GM12878 (cell line): ENCODE data around the gene TBC1D1. TPM values are rescaled to one million over a fixed set of nuclear protein-coding genes. Genes with fewer than 3 reads are reported as not detected.

Experiments
- ATAC-seq: fragments of 200-7000 bp; cut with Tn5 transposase; 3 replicates; pipeline ENCODE4 v1.9.1; 2020; ENCODE audit warnings: mild to moderate bottlenecking, moderate library complexity
- BruUV-seq: library from RNA; stranded (reverse); fragments of 400-500 nt; replicated peaks from 2 replicates; lab custom pipeline; 2021; lab: Mats Ljungman, UMichigan
- CTCF ChIA-PET: fragments of 300-600 bp; sonication (Branson Sonifier 250); formaldehyde crosslinking; extraction: SDS; loops from one replicate; lab custom pipeline; 2021; ENCODE audit warnings: inconsistent platforms; lab: Yijun Ruan, JAX
- POLR2A ChIA-PET: fragments of 350-600 bp; formaldehyde crosslinking; extraction: SDS; loops from one replicate; lab custom pipeline; 2021; ENCODE audit warnings: inconsistent platforms; lab: Charles Lee
- RAD21 ChIA-PET: fragments of 300-600 bp; sonication (Branson Sonifier 250); formaldehyde crosslinking; loops from one replicate; lab custom pipeline; 2023; ENCODE audit warnings: antibody characterized with exemption; ENCODE audit not compliant: unreplicated experiment; lab: Charles Lee
- SMC1A ChIA-PET: fragments of 300-600 bp; sonication (Branson Sonifier 250); formaldehyde crosslinking; loops from one replicate; lab custom pipeline; 2023; ENCODE audit not compliant: unreplicated experiment, uncharacterized antibody; lab: Charles Lee
- DNase-seq: peaks from one replicate; pipeline ENCODE4 v3.0.0-alpha.2; 2011; ENCODE audit warnings: low read depth, low spot score
- FAIRE-seq: peaks from 3 replicates; lab custom pipeline; 2011; peaks lifted over from hg19 to GRCh38; lab: Jason Lieb, UNC
- H2AFZ ChIP-seq: 2 replicates; pipeline ENCODE4 v1.6.0; 2011; ENCODE audit warnings: low read depth, low read length, control low read depth; ENCODE audit not compliant: control insufficient read depth
- H3K27ac ChIP-seq: 2 replicates; pipeline ENCODE4 v1.5.1; 2011; ENCODE audit warnings: control low read depth; ENCODE audit not compliant: control insufficient read depth, insufficient read depth
- H3K27me3 ChIP-seq, 2 experiments: replicated peaks in 1 of 2; 2 replicates each; pipeline versions ENCODE4 v1.6.0 to v1.6.1; 2011; ENCODE audit warnings: low read length in 1 of 2; ENCODE audit not compliant: control insufficient read depth in 2 of 2, insufficient read depth in 2 of 2
- H3K36me3 ChIP-seq, 2 experiments: 2 replicates each; pipeline ENCODE4 v1.5.1; 2011; ENCODE audit warnings: low read length in 1 of 2; ENCODE audit not compliant: control insufficient read depth in 2 of 2, insufficient read depth in 2 of 2
- H3K4me1 ChIP-seq: 2 replicates; pipeline ENCODE4 v1.6.1; 2011; ENCODE audit warnings: mild to moderate bottlenecking, low read length, moderate library complexity, mixed read lengths; ENCODE audit not compliant: control insufficient read depth, insufficient read depth
- H3K4me2 ChIP-seq: 2 replicates; pipeline ENCODE4 v1.6.0; 2011; ENCODE audit warnings: control low read depth; ENCODE audit not compliant: control insufficient read depth, insufficient read depth
- H3K4me3 ChIP-seq: fragments of 200-600 bp; sonication (generic); 2 replicates; pipeline ENCODE4 v1.5.1; 2016
- H3K79me2 ChIP-seq: 2 replicates; pipeline ENCODE4 v1.6.0; 2011; ENCODE audit warnings: low read length; ENCODE audit not compliant: control insufficient read depth, insufficient read depth
- H3K9ac ChIP-seq: 2 replicates; pipeline ENCODE4 v1.8.0; 2011; ENCODE audit warnings: low read length, control low read depth, mixed read lengths; ENCODE audit not compliant: control insufficient read depth, insufficient read depth
- H3K9me3 ChIP-seq: replicated peaks from 3 replicates; pipeline ENCODE4 v1.5.1; 2011; ENCODE audit warnings: mild to moderate bottlenecking, low read length; ENCODE audit not compliant: control insufficient read depth, insufficient read depth
- H4K20me1 ChIP-seq: 2 replicates; pipeline ENCODE4 v1.6.0; 2011; ENCODE audit not compliant: control insufficient read depth, insufficient read depth
- CREB1 ChIP-seq: IDR thresholded peaks from 2 replicates; pipeline ENCODE4 v1.6.1; 2012; ENCODE audit warnings: low read depth, mild to moderate bottlenecking, inconsistent platforms
- CREM ChIP-seq: IDR thresholded peaks from 2 replicates; pipeline ENCODE4 v1.6.1; 2014; ENCODE audit warnings: antibody characterized with exemption, low read depth
- EED ChIP-seq: sonication (generic); IDR thresholded peaks from 2 replicates; pipeline ENCODE4 v1.6.1; 2016; ENCODE audit warnings: antibody characterized with exemption, low read depth
- KLF5 ChIP-seq: fragments of 450-650 bp; IDR thresholded peaks from 2 replicates; pipeline ENCODE4 v1.6.1; 2014; ENCODE audit warnings: mild to moderate bottlenecking; ENCODE audit not compliant: partially characterized antibody
- MLLT1 ChIP-seq: fragments of 450-650 bp; IDR thresholded peaks from 2 replicates; pipeline ENCODE4 v1.6.1; 2016; ENCODE audit warnings: mild to moderate bottlenecking
- MTA2 ChIP-seq: fragments of 450-650 bp; IDR thresholded peaks from 2 replicates; pipeline ENCODE4 v1.6.1; 2016; ENCODE audit warnings: low read depth, mild to moderate bottlenecking, moderate library complexity
- NR2C2 ChIP-seq: IDR thresholded peaks from 2 replicates; pipeline ENCODE4 v1.6.1; 2011; ENCODE audit warnings: borderline replicate concordance, low read depth; ENCODE audit not compliant: control insufficient read depth, insufficient read length
- NR2F1 ChIP-seq: fragments of 450-650 bp; conservative IDR thresholded peaks from 2 replicates; pipeline ENCODE4 v1.6.1; 2017; ENCODE audit warnings: mild to moderate bottlenecking
- PAX8 ChIP-seq: fragments of 450-650 bp; IDR thresholded peaks from 2 replicates; pipeline ENCODE4 v1.6.1; 2017; ENCODE audit warnings: mild to moderate bottlenecking, moderate library complexity
- ZBTB4 ChIP-seq: fragments of 450-650 bp; formaldehyde crosslinking; IDR thresholded peaks from 2 replicates; pipeline ENCODE4 v1.4.0; 2022; ENCODE audit warnings: mild to moderate bottlenecking, moderate library complexity
- WGBS: methylation state at CpG from one replicate; pipeline ENCODE4 v1.1.6; 2016; ENCODE audit warnings: low lambda C conversion rate; ENCODE audit not compliant: insufficient replicate concordance, insufficient coverage; ENCODE audit errors: missing lambda C conversion rate; 5-methylcytosine and 5-hydroxymethylcytosine counted together
- in situ Hi-C: fragments of 300-500 bp; cut with MboI; formaldehyde crosslinking; loops from 9 replicates; pipeline ENCODE4 v1.14.3; 2018; ENCODE audit warnings: mixed read lengths
- intact Hi-C: fragments of 100-400 bp; cut with micrococcal nuclease; formaldehyde crosslinking; loops from one replicate; pipeline ENCODE4 v1.14.2; 2022; ENCODE audit not compliant: unreplicated experiment
- polyA plus RNA-seq, 11 experiments: library from polyadenylated mRNA; depleted of rRNA in 4 of 11; unstranded in 6 of 11; stranded (reverse) in 5 of 11; fragments of >200 nt; fragmentation: Nextera tagmentation in 4 of 11; fragmentation: Illumina TruSeq in 1 of 11; extraction: Ambion mirVana in 4 of 11; extraction: Trizol in 1 of 11; gene quantifications; 1 replicate in 1 of 11; 2 replicates in 10 of 11; pipeline versions ENCODE4 v1.2.1 to v1.2.3, GENCODE V29; 2011 to 2016; ENCODE audit warnings: inconsistent platforms in 2 of 11, missing spikeins in 2 of 11, low read depth in 1 of 11
- total RNA-seq, 4 experiments: library from RNA; depleted of rRNA in 3 of 4; stranded (reverse); fragments of >200 nt in 3 of 4; fragmentation: Illumina TruSeq in 1 of 4; extraction: Trizol in 1 of 4; gene quantifications; 2 replicates each; pipeline versions ENCODE4 v1.2.1 to v1.2.3, GENCODE V29; 2013 to 2021
- TF ChIP-seq, protein P1 (sequence below): IDR thresholded peaks from 2 replicates; pipeline ENCODE4 v1.6.1; 2012; ENCODE audit warnings: low read depth, low read length, improper control_type of control experiment

TBC1D1 gene
- total and polyA plus RNA-seq, 10 of the 15 experiments (the other 5 are each of a cell fraction or from before 2014, with no cell fraction given), result 5.3 to 102 (median 57.8) TPM

- Histone ChIP-seq H3K9me3 (no peaks in the 10 kb centered on the region), H3K79me2 (peaks cover 1% of the 10 kb centered on the region), H4K20me1 (no peaks in the 10 kb centered on the region), H3K36me3 (peaks cover 0 to 3% of the 10 kb centered on the region in 2 experiments; a peak in 2 of 4 replicates), H3K27me3 (no peaks in the 10 kb centered on the region), H3K4me2 (no peak overlapping the region), H3K27ac (no peak overlapping the region), H3K9ac (no peak overlapping the region), H3K4me3 (no peak overlapping the region), H2AFZ (no peak overlapping the region), H3K4me1 (no peaks in the 10 kb centered on the region)
- ChIA-PET RAD21 (no interaction called here), CTCF (interaction anchor here (1.8 to 2.2 kb wide), 2 partner anchors 8 to 132 kb away, joined by 5 to 15 read pairs; no protein-coding TSS in a partner anchor), POLR2A (interaction anchor here (1.0 to 2.9 kb wide), 2 partner anchors 12 to 79 kb away, joined by 3 to 8 read pairs; no protein-coding TSS in a partner anchor), SMC1A (interaction anchor here (1.3 to 2.2 kb wide), 3 partner anchors 11 to 62 kb away, joined by 3 to 12 read pairs (median 6); no protein-coding TSS in a partner anchor)
- TF ChIP-seq NR2C2 (no peak), CREB1 (no peak)
- intact Hi-C loops, result no loop called here
- BruUV-seq, result no TSS peak
- FAIRE-seq (no peak), ATAC-seq (no peak), DNase-seq (no peak)
- in situ Hi-C loops, result no loop called here
- WGBS, result 97% methylated on average over 3 of the region's 3 CpGs
These were observed 13.0 kb downstream of the TBC1D1 start for GRCh38 chr4:37903901-37904300.

DNA sequence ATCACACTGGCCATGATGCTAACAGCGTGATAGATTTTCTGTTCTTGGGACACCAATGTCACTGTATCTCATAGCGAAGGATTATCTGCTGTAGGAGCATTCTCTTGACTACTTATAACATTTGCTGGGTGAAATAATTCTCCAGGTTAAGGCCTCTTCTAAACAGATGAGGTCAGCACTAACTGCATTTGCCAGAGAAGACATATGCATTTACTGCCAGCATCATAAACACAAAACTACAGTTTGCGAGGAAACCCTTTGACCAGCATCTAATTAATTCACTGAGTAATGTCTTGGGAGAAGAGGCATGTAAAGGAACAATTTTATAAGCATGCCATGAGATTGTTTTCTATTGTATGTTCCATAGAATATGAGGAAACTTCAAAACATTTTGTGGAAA is 13.9 kb downstream of the TBC1D1 start:
- 94% methylated on average over 3 of the region's 3 CpGs for WGBS
- ChIA-PET SMC1A (interaction anchor here (0.9 kb wide), 1 partner anchor 8 kb away, joined by 3 read pairs; no protein-coding TSS in a partner anchor), POLR2A (no interaction called here), RAD21 (no interaction called here), CTCF (interaction anchor here (2.2 kb wide), 1 partner anchor 9 kb away, joined by 15 read pairs; no protein-coding TSS in a partner anchor)
- FAIRE-seq (no peak), DNase-seq (no peak), ATAC-seq (no peak)
- in situ Hi-C loops, result no loop called here
- H2AFZ ChIP-seq, result no peak overlapping the region
- H3K79me2 ChIP-seq, result peaks cover 1% of the 10 kb centered on the region; the same call in 1 of the 2 replicates
- no peaks in the 10 kb centered on the region for H3K27me3 ChIP-seq
- H3K9ac ChIP-seq, result no peak overlapping the region
- intact Hi-C loops, result no loop called here
- no peak overlapping the region for H3K27ac ChIP-seq
- no peaks in the 10 kb centered on the region for H3K9me3 ChIP-seq
- BruUV-seq, result no TSS peak
- H3K4me1 ChIP-seq, result no peaks in the 10 kb centered on the region
- no peaks in the 10 kb centered on the region for H4K20me1 ChIP-seq
- peaks cover 0 to 3% of the 10 kb centered on the region in 2 experiments; a peak in 2 of 4 replicates for H3K36me3 ChIP-seq
- H3K4me3 ChIP-seq, result no peak overlapping the region
- H3K4me2 ChIP-seq, result no peak overlapping the region
- no peak for TF ChIP-seq KLF5
- no peak for TF ChIP-seq EED
- no peak for TF ChIP-seq MTA2
- no peak for TF ChIP-seq CREM
- no peak for TF ChIP-seq PAX8
- TF ChIP-seq ZBTB4 (CRISPR knock-in tag), result no peak
- TF ChIP-seq NR2F1, result no peak
- TF ChIP-seq, protein P1, sequence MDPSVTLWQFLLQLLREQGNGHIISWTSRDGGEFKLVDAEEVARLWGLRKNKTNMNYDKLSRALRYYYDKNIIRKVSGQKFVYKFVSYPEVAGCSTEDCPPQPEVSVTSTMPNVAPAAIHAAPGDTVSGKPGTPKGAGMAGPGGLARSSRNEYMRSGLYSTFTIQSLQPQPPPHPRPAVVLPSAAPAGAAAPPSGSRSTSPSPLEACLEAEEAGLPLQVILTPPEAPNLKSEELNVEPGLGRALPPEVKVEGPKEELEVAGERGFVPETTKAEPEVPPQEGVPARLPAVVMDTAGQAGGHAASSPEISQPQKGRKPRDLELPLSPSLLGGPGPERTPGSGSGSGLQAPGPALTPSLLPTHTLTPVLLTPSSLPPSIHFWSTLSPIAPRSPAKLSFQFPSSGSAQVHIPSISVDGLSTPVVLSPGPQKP, result no peak
- no peak for TF ChIP-seq MLLT1
